ENCODE measurements around the gene FAM210A. TPM values are rescaled to one million over a fixed set of nuclear protein-coding genes. Genes with fewer than 3 reads are reported as not detected.

Gene FAM210A
- total RNA-seq, 1 experiment from 2014 or later: 26.2 TPM

GRCh38 chr18:13730481-13730880 is 4.1 kb upstream of the FAM210A start:
- no peak overlapping the region for H3K27ac ChIP-seq (ENCODE audit: low read depth, low read length)
- no peak overlapping the region for H3K9ac ChIP-seq (ENCODE audit: low read length)
- ChIA-PET POLR2A (no interaction called here), CTCF (no interaction called here), RAD21 (ENCODE audit: low non-redundant PET in 1 of 2, low total read pairs in 2 of 2, uncharacterized antibody in 2 of 2, unreplicated experiment in 2 of 2) (no interaction called here)
- H3K27me3 ChIP-seq (ENCODE audit: insufficient read depth, low read length): no peaks in the 10 kb centered on the region
- no peak overlapping the region for H3K4me2 ChIP-seq (ENCODE audit: low read length)
- no TSS peak for BruUV-seq (replicated peaks)
- H3K4me1 ChIP-seq (ENCODE audit: control insufficient read depth in 1 of 2, insufficient read depth in 2 of 2, low read length in 2 of 2): peaks cover 4 to 9% of the 10 kb centered on the region in 2 experiments; a peak in 1 of 4 replicates
- intact Hi-C loops (cut with micrococcal nuclease): no loop called here
- no peaks in the 10 kb centered on the region for H3K9me2 ChIP-seq (ENCODE audit: insufficient read depth)
- peaks cover 12 to 17% of the 10 kb centered on the region in 2 experiments; a peak in 3 of 4 replicates for H3K36me3 ChIP-seq (ENCODE audit: control insufficient read depth in 1 of 2, insufficient read depth in 2 of 2, low read length in 2 of 2)
- no peaks in the 10 kb centered on the region for H4K20me1 ChIP-seq (ENCODE audit: insufficient read depth)
- DNase-seq (ENCODE audit: low read depth, low spot score) (no peak), ATAC-seq (no peak)
- H3K9me3 ChIP-seq (ENCODE audit: control insufficient read depth in 1 of 2, insufficient read depth in 1 of 2, low read depth in 1 of 2, low read length in 2 of 2): no peaks in the 10 kb centered on the region
- TF ChIP-seq ZBTB33 (IDR thresholded peaks at IDR 0.05; ENCODE audit: extremely low read depth, insufficient replicate concordance, low read length): no peak
- TF ChIP-seq ELF1 (IDR thresholded peaks at IDR 0.05; ENCODE audit: borderline replicate concordance, low read depth): no peak
- TF ChIP-seq ZNF274 (IDR thresholded peaks at IDR 0.05; ENCODE audit: low read depth, low read length): no peak
- no peak for TF ChIP-seq FOSL1 (IDR thresholded peaks at IDR 0.05; ENCODE audit: low read depth)
- no peak for TF ChIP-seq POLR2A (IDR thresholded peaks at IDR 0.05; ENCODE audit: borderline replicate concordance, extremely low read depth, insufficient read depth, insufficient read length)
- no peak for TF ChIP-seq SP1 (IDR thresholded peaks at IDR 0.05; ENCODE audit: low read depth)
- H2AFZ ChIP-seq (ENCODE audit: low read depth, low read length, poor library complexity, severe bottlenecking): no peak overlapping the region
- peaks cover 89% of the 10 kb centered on the region for H3K79me2 ChIP-seq (ENCODE audit: insufficient read depth, low read length)
- no peak overlapping the region for H3K4me3 ChIP-seq (replicated peaks in 1 of 2; ENCODE audit: low read depth in 1 of 2, low read length in 2 of 2)

GRCh38 chr18:13726972-13727331 is 594 bp upstream of the FAM210A start:
- no peaks in the 10 kb centered on the region for H3K27me3 ChIP-seq (ENCODE audit: insufficient read depth, low read length)
- no peaks in the 10 kb centered on the region for H4K20me1 ChIP-seq (ENCODE audit: insufficient read depth)
- CTCF ChIA-PET: no interaction called here
- H3K9me2 ChIP-seq (ENCODE audit: insufficient read depth): no peaks in the 10 kb centered on the region
- POLR2A ChIA-PET: interaction anchor here (1.4 kb wide), 1 partner anchor 16 kb away, joined by 3 read pairs; no protein-coding TSS in a partner anchor
- peaks cover 0 to under 1% of the 10 kb centered on the region in 2 experiments; a peak in 1 of 4 replicates for H3K36me3 ChIP-seq (ENCODE audit: control insufficient read depth in 1 of 2, insufficient read depth in 2 of 2, low read length in 2 of 2)
- H3K79me2 ChIP-seq (ENCODE audit: insufficient read depth, low read length): peaks cover 97% of the 10 kb centered on the region
- intact Hi-C loops (cut with micrococcal nuclease): loop anchor here (1.0 kb wide), 1 partner anchor 17 kb away; no protein-coding TSS in a partner anchor
- no peaks in the 10 kb centered on the region for H3K9me3 ChIP-seq (ENCODE audit: control insufficient read depth in 1 of 2, insufficient read depth in 1 of 2, low read depth in 1 of 2, low read length in 2 of 2)
- peaks cover 4 to 22% of the 10 kb centered on the region in 2 experiments; a peak in 2 of 4 replicates for H3K4me1 ChIP-seq (ENCODE audit: control insufficient read depth in 1 of 2, insufficient read depth in 2 of 2, low read length in 2 of 2)
- peak; percentile 36 for ATAC-seq
- RAD21 ChIA-PET (ENCODE audit: low non-redundant PET in 1 of 2, low total read pairs in 2 of 2, uncharacterized antibody in 2 of 2, unreplicated experiment in 2 of 2): no interaction called here
- peak overlapping the region; percentile 89 for H3K4me2 ChIP-seq (ENCODE audit: low read length)
- DNase-seq (ENCODE audit: low read depth, low spot score): no peak
- no peak overlapping the region for H2AFZ ChIP-seq (ENCODE audit: low read depth, low read length, poor library complexity, severe bottlenecking)
- TSS peak; percentile 42 for BruUV-seq (replicated peaks)
- peak overlapping the region; percentile 83 for H3K27ac ChIP-seq (ENCODE audit: low read depth, low read length)
- H3K9ac ChIP-seq (ENCODE audit: low read length): peak overlapping the region; percentile 90
- peak overlapping the region; percentile 89 to 93 for H3K4me3 ChIP-seq (replicated peaks in 1 of 2; ENCODE audit: low read depth in 1 of 2, low read length in 2 of 2)
- TF ChIP-seq ZBTB33 (IDR thresholded peaks at IDR 0.05; ENCODE audit: extremely low read depth, insufficient replicate concordance, low read length): no peak
- TF ChIP-seq ELF1 (IDR thresholded peaks at IDR 0.05; ENCODE audit: borderline replicate concordance, low read depth): no peak
- no peak for TF ChIP-seq YY1 (IDR thresholded peaks at IDR 0.05; ENCODE audit: extremely low read depth, insufficient replicate concordance, low read depth, low read length)
- TF ChIP-seq POLR2A (IDR thresholded peaks at IDR 0.05; ENCODE audit: borderline replicate concordance, extremely low read depth, insufficient read depth, insufficient read length): no peak
- TF ChIP-seq FOSL1 (IDR thresholded peaks at IDR 0.05; ENCODE audit: low read depth): no peak
- no peak for TF ChIP-seq REST (IDR thresholded peaks at IDR 0.05; ENCODE audit: low read depth)
- no peak for TF ChIP-seq MAX (IDR thresholded peaks at IDR 0.05)

Data from HCT116 (cell line).